ENCODE data around the gene GUCD1. TPM values are rescaled to one million over a fixed set of nuclear protein-coding genes. Genes with fewer than 3 reads are reported as not detected.
A peak's percentile ranks its signal among the peaks of the same experiment; 100 is the strongest.

The GUCD1 gene
- total and polyA plus RNA-seq, 2 of the 13 experiments (the other 11 are each of a cell fraction or from before 2014, with no cell fraction given) = 128 to 245 TPM

DNA sequence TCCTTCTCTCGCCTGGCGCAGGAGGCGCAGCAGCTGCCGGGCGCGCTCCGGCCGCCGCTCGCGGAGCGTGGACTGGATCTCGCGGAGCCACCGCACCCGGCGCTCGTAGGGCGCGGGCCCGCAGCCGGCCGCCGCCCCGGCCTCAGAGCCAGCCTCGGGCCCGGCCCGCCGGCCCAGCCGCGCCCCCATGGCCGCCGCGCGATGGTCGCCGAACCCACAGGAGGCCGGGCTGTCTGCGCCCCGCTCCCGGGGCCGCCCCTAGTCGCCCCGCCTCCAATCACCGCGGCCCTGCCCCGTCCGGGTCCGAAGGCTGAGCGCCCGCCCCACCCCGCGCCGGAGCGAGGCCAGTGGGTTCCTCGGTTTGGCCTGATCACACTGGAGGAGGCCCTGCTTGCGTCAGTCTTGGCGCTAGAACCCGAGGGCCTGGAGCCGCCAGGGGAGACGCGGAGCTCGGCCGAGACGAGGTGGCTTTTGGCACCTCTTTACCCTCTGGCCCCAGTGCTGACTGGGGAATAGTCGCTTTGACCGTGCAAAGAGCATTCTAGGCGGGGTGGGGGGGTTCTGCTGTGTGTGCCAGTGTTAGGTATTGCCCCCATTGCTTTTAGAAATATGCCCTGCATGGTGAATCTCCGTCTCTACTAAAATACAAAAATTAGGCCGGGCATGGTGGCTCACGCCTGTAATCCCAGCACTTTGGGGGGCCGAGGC, 38.1 kb upstream of the GUCD1 start, which contains the start of gene LRRC75B (continued):
- TF ChIP-seq, protein P1, sequence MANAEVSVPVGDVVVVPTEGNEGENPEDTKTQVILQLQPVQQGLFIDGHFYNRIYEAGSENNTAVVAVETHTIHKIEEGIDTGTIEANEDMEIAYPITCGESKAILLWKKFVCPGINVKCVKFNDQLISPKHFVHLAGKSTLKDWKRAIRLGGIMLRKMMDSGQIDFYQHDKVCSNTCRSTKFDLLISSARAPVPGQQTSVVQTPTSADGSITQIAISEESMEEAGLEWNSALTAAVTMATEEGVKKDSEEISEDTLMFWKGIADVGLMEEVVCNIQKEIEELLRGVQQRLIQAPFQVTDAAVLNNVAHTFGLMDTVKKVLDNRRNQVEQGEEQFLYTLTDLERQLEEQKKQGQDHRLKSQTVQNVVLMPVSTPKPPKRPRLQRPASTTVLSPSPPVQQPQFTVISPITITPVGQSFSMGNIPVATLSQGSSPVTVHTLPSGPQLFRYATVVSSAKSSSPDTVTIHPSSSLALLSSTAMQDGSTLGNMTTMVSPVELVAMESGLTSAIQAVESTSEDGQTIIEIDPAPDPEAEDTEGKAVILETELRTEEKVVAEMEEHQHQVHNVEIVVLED (CRISPR knock-in tag; IDR thresholded peaks at IDR 0.05; ENCODE audit: borderline replicate concordance) = no peak
- TF ChIP-seq, protein P2, sequence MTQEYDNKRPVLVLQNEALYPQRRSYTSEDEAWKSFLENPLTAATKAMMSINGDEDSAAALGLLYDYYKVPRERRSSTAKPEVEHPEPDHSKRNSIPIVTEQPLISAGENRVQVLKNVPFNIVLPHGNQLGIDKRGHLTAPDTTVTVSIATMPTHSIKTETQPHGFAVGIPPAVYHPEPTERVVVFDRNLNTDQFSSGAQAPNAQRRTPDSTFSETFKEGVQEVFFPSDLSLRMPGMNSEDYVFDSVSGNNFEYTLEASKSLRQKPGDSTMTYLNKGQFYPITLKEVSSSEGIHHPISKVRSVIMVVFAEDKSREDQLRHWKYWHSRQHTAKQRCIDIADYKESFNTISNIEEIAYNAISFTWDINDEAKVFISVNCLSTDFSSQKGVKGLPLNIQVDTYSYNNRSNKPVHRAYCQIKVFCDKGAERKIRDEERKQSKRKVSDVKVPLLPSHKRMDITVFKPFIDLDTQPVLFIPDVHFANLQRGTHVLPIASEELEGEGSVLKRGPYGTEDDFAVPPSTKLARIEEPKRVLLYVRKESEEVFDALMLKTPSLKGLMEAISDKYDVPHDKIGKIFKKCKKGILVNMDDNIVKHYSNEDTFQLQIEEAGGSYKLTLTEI (CRISPR knock-in tag; conservative IDR thresholded peaks at IDR 0.05) = no peak
- TF ChIP-seq, protein P3, sequence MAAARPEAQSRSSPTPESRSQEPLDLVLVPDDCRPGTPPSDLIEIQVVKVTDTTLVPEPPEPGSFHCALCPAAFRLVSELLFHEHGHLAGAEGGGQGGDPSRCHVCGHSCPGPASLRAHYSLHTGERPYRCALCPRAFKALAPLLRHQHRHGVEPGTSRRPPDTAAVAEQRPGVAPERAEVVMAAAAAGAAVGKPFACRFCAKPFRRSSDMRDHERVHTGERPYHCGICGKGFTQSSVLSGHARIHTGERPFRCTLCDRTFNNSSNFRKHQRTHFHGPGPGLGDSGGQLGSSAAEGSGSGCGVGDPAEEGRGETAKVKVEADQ (CRISPR knock-in tag; IDR thresholded peaks at IDR 0.05; ENCODE audit: borderline replicate concordance) = no peak; the same call in 1 of the 2 replicates
- no peak for TF ChIP-seq CREB1 (IDR thresholded peaks at IDR 0.05)
- TF ChIP-seq CREB1 (CRISPR knock-in tag; IDR thresholded peaks at IDR 0.05) = no peak
- TF ChIP-seq, protein P4, sequence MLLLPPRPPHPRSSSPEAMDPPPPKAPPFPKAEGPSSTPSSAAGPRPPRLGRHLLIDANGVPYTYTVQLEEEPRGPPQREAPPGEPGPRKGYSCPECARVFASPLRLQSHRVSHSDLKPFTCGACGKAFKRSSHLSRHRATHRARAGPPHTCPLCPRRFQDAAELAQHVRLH (CRISPR knock-in tag; IDR thresholded peaks at IDR 0.05; ENCODE audit: borderline replicate concordance, low read depth) = peak; percentile 69; the same call in 1 of the 2 replicates
- no peak for TF ChIP-seq KAT7 (CRISPR knock-in tag; IDR thresholded peaks at IDR 0.05; ENCODE audit: borderline replicate concordance)
- no peak for TF ChIP-seq ZNF652 (CRISPR knock-in tag; IDR thresholded peaks at IDR 0.05; ENCODE audit: borderline replicate concordance, low read depth)
- TF ChIP-seq SYNCRIP (IDR thresholded peaks at IDR 0.05; ENCODE audit: insufficient read depth, low read depth, low read length) = no peak
- TF ChIP-seq, protein P5, sequence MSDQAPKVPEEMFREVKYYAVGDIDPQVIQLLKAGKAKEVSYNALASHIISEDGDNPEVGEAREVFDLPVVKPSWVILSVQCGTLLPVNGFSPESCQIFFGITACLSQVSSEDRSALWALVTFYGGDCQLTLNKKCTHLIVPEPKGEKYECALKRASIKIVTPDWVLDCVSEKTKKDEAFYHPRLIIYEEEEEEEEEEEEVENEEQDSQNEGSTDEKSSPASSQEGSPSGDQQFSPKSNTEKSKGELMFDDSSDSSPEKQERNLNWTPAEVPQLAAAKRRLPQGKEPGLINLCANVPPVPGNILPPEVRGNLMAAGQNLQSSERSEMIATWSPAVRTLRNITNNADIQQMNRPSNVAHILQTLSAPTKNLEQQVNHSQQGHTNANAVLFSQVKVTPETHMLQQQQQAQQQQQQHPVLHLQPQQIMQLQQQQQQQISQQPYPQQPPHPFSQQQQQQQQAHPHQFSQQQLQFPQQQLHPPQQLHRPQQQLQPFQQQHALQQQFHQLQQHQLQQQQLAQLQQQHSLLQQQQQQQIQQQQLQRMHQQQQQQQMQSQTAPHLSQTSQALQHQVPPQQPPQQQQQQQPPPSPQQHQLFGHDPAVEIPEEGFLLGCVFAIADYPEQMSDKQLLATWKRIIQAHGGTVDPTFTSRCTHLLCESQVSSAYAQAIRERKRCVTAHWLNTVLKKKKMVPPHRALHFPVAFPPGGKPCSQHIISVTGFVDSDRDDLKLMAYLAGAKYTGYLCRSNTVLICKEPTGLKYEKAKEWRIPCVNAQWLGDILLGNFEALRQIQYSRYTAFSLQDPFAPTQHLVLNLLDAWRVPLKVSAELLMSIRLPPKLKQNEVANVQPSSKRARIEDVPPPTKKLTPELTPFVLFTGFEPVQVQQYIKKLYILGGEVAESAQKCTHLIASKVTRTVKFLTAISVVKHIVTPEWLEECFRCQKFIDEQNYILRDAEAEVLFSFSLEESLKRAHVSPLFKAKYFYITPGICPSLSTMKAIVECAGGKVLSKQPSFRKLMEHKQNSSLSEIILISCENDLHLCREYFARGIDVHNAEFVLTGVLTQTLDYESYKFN (CRISPR knock-in tag; conservative IDR thresholded peaks at IDR 0.05) = peak; percentile 81
- no peak for TF ChIP-seq HDAC6 (IDR thresholded peaks at IDR 0.05; ENCODE audit: low read depth, low read length)
- TF ChIP-seq NFE2L2 (IDR thresholded peaks at IDR 0.05; ENCODE audit: low read length) = no peak
- TF ChIP-seq NFIC (IDR thresholded peaks at IDR 0.05; ENCODE audit: low read length) = no peak
- TF ChIP-seq ZNF501 (CRISPR knock-in tag; IDR thresholded peaks at IDR 0.05) = peak; percentile 51
- no peak; the same call in none of the 2 replicates for TF ChIP-seq ZNF543 (CRISPR knock-in tag; IDR thresholded peaks at IDR 0.05)
- TF ChIP-seq, protein P6, sequence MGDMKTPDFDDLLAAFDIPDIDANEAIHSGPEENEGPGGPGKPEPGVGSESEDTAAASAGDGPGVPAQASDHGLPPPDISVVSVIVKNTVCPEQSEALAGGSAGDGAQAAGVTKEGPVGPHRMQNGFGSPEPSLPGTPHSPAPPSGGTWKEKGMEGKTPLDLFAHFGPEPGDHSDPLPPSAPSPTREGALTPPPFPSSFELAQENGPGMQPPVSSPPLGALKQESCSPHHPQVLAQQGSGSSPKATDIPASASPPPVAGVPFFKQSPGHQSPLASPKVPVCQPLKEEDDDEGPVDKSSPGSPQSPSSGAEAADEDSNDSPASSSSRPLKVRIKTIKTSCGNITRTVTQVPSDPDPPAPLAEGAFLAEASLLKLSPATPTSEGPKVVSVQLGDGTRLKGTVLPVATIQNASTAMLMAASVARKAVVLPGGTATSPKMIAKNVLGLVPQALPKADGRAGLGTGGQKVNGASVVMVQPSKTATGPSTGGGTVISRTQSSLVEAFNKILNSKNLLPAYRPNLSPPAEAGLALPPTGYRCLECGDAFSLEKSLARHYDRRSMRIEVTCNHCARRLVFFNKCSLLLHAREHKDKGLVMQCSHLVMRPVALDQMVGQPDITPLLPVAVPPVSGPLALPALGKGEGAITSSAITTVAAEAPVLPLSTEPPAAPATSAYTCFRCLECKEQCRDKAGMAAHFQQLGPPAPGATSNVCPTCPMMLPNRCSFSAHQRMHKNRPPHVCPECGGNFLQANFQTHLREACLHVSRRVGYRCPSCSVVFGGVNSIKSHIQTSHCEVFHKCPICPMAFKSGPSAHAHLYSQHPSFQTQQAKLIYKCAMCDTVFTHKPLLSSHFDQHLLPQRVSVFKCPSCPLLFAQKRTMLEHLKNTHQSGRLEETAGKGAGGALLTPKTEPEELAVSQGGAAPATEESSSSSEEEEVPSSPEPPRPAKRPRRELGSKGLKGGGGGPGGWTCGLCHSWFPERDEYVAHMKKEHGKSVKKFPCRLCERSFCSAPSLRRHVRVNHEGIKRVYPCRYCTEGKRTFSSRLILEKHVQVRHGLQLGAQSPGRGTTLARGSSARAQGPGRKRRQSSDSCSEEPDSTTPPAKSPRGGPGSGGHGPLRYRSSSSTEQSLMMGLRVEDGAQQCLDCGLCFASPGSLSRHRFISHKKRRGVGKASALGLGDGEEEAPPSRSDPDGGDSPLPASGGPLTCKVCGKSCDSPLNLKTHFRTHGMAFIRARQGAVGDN (CRISPR knock-in tag; IDR thresholded peaks at IDR 0.05) = peak; percentile 80
